Measurements from ENCODE around the gene NAT8L. TPM values are rescaled to one million over a fixed set of nuclear protein-coding genes. Genes with fewer than 3 reads are reported as not detected.

Gene NAT8L
- total and polyA plus RNA-seq, 2 of the 4 experiments (the other 2 are of a cell fraction): 0.05 TPM; not detected in 1

DNA sequence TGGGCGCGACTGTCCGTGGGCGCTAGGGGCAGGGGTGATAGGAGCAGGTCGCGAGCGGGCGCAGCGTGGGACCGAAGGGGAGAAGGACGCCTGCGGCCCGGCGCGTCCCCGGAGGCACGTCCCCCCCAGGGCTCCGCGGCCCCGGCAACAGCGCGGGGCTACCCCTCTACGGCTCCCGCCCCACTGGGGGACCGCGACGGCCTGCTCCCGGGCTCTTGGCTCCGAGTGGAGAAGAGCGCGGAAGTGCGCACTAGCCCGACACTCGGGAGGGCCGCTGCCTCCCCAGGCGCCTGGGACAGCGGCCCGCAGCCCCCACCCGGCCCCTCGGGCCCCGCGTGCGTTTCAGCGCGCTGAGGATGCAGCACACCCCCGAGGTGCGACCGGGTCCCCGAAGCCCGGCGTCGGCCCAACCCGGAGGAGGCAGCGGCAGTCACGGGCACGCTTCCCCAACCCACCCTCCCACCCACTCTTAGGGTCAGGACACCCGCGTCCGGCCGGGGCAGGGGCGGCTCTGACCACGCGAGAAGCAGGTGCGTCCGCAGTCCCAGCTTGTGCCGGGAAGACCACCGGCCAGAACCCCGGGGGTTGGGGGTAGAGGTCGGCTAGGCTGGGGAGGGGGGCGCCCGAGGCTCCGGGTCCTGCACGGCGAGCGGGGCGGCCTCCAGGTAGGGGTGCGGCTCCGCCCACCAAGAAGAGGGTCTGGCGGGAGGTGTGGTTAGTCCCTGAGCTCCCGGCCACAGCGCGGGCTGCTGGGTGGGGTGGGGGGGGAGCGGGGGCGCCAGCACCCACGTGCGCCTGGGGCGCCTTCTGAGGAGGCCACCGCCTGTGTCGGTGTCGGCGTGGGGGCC, 18.5 kb upstream of the NAT8L start:
- Histone ChIP-seq H4K8ac (ENCODE audit: low read depth in 2 of 2, low read length in 2 of 2) (no peak overlapping the region), H3K14ac (replicated peaks; ENCODE audit: low read depth, low read length) (no peak overlapping the region), H2BK120ac (ENCODE audit: low read depth, low read length) (no peak overlapping the region), H4K5ac (ENCODE audit: low read depth, low read length) (no peak overlapping the region), H4K20me1 (ENCODE audit: insufficient read depth, low read length) (no peaks in the 10 kb centered on the region), H3K4me1 (ENCODE audit: control insufficient read depth, insufficient read depth, low read length) (no peaks in the 10 kb centered on the region; the same call in 1 of the 2 replicates), H3K56ac (ENCODE audit: extremely low read depth, insufficient read depth, low read length) (no peak overlapping the region), H3K4me3 (ENCODE audit: insufficient read depth, low read depth, low read length) (peak overlapping the region; percentile 74; the same call in 1 of the 2 replicates), H3K4ac (ENCODE audit: low read depth, low read length) (no peak overlapping the region), H2AK5ac (ENCODE audit: low read depth, low read length) (no peak overlapping the region), H3K27me3 (ENCODE audit: control insufficient read depth, insufficient read depth, low read length) (peaks cover 29% of the 10 kb centered on the region), H3K9me3 (ENCODE audit: control insufficient read depth, insufficient read depth, low read length) (no peaks in the 10 kb centered on the region; the same call in 1 of the 2 replicates), H3K9me1 (ENCODE audit: insufficient read depth, low read length) (no peaks in the 10 kb centered on the region), H3K4me2 (ENCODE audit: low read depth, low read length) (no peak overlapping the region; the same call in 1 of the 2 replicates), H4K91ac (ENCODE audit: insufficient read depth, low read depth, low read length) (no peak overlapping the region), H2BK5ac (ENCODE audit: low read depth, low read length, poor library complexity, severe bottlenecking) (no peak overlapping the region), H2BK20ac (ENCODE audit: low read depth, low read length) (no peak overlapping the region), H3K36me3 (ENCODE audit: control insufficient read depth, insufficient read depth, low read length) (peaks cover 2% of the 10 kb centered on the region; the same call in 1 of the 2 replicates), H3K27ac (ENCODE audit: insufficient read depth, low read length) (no peak overlapping the region), H3K23ac (ENCODE audit: low read depth, low read length) (no peak overlapping the region), H2BK15ac (ENCODE audit: low read depth, low read length) (no peak overlapping the region), H2AFZ (replicated peaks; ENCODE audit: low read length, poor library complexity) (peak overlapping the region; percentile 98), H2AK9ac (replicated peaks; ENCODE audit: low read depth, low read length, poor library complexity) (no peak overlapping the region), H3K18ac (ENCODE audit: low read depth, low read length) (no peak overlapping the region), H3K79me1 (ENCODE audit: low read depth in 1 of 2, low read length in 2 of 2) (0 out of 4 replicates have a peak, but pooled peaks cover 0 to 7% of the 10 kb centered on the region in 2 experiments), H3K9ac (ENCODE audit: low read depth, low read length) (no peak overlapping the region)
- CTCF ChIA-PET: no interaction called here
- DNase-seq: no peak
- no TSS peak for BruUV-seq (replicated peaks)
- POLR2A ChIA-PET (ENCODE audit: unreplicated experiment): no interaction called here
- in situ Hi-C loops (cut with MboI; ENCODE audit: low sequenced_read_pairs) (no loop called here), intact Hi-C loops (cut with micrococcal nuclease) (no loop called here), dilution Hi-C loops (cut with HindIII; ENCODE audit: low sequenced_read_pairs, unreplicated experiment) (no loop called here)
- TF ChIP-seq FOS (IDR thresholded peaks at IDR 0.05; ENCODE audit: low read depth, low read length): no peak
- no peak for TF ChIP-seq SMC3 (IDR thresholded peaks at IDR 0.05; ENCODE audit: low read depth, low read length)
- no peak for TF ChIP-seq RFX5 (IDR thresholded peaks at IDR 0.05; ENCODE audit: low read depth, low read length)
- TF ChIP-seq MXI1 (IDR thresholded peaks at IDR 0.05; ENCODE audit: borderline replicate concordance, low read depth, low read length): no peak
- no peak for TF ChIP-seq MAZ (IDR thresholded peaks at IDR 0.05; ENCODE audit: borderline replicate concordance, low read depth, low read length)
- TF ChIP-seq BHLHE40 (IDR thresholded peaks at IDR 0.05; ENCODE audit: low read depth, low read length): no peak
- TF ChIP-seq, protein P1, sequence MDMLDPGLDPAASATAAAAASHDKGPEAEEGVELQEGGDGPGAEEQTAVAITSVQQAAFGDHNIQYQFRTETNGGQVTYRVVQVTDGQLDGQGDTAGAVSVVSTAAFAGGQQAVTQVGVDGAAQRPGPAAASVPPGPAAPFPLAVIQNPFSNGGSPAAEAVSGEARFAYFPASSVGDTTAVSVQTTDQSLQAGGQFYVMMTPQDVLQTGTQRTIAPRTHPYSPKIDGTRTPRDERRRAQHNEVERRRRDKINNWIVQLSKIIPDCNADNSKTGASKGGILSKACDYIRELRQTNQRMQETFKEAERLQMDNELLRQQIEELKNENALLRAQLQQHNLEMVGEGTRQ (IDR thresholded peaks at IDR 0.05; ENCODE audit: low read depth, low read length): no peak
- no peak for TF ChIP-seq CEBPB (IDR thresholded peaks at IDR 0.05; ENCODE audit: low read depth, low read length)
- TF ChIP-seq CHD1 (IDR thresholded peaks at IDR 0.05; ENCODE audit: low read depth, low read length): no peak
- TF ChIP-seq POLR2A (IDR thresholded peaks at IDR 0.05; ENCODE audit: low read depth, low read length): no peak
- no peak for TF ChIP-seq RCOR1 (IDR thresholded peaks at IDR 0.05; ENCODE audit: insufficient replicate concordance, low read length)
- no peak for ATAC-seq (ENCODE audit: low read depth)
- 8% methylated on average over 42 of the region's 91 CpGs; no CpG with 5 or more reads in 1 of the 2 experiments for WGBS, 2 experiments (ENCODE audit: extremely low coverage in 2 of 2, insufficient read length in 1 of 2)
